ENCODE results near the gene PDX1. TPM values are rescaled to one million over a fixed set of nuclear protein-coding genes. Genes with fewer than 3 reads are reported as not detected.
A peak's percentile ranks its signal among the peaks of the same experiment; 100 is the strongest.

PDX1 gene
- total and polyA plus RNA-seq, 2 of the 13 experiments (the other 11 are each of a cell fraction or from before 2014, with no cell fraction given) = 0.07 TPM; not detected in 1

GRCh38 chr13:27915301-27916207 lies 4.2 kb upstream of the PDX1 start:
- FAIRE-seq (no peak), DNase-seq (ENCODE audit: low spot score) (no peak), ATAC-seq (no peak)
- Histone ChIP-seq H4K20me1 (ENCODE audit: insufficient read depth, low read length) (no peaks in the 10 kb centered on the region), H2AFZ (ENCODE audit: low read length) (no peak overlapping the region), H3K27me3 (ENCODE audit: control insufficient read depth in 1 of 2, insufficient read depth in 2 of 2, low read length in 2 of 2) (peaks cover 1 to 30% of the 10 kb centered on the region in 2 experiments), H3K27ac (ENCODE audit: extremely low read length, insufficient read depth, low read length) (no peak overlapping the region), H3K4me1 (ENCODE audit: insufficient read depth, low read length) (peaks cover 27% of the 10 kb centered on the region), H3K9me3 (ENCODE audit: low read length) (no peaks in the 10 kb centered on the region), H3K4me3 (replicated peaks in 1 of 3; ENCODE audit: insufficient read depth in 1 of 3, low read depth in 2 of 3, low read length in 3 of 3) (no peak overlapping the region), H3K36me3 (replicated peaks in 1 of 2; ENCODE audit: control insufficient read depth in 1 of 2, insufficient read depth in 2 of 2, low read length in 2 of 2) (no peaks in the 10 kb centered on the region), H3K4me2 (ENCODE audit: low read depth, low read length) (0 out of 2 replicates have a peak overlapping the region, but pooled peaks have one; percentile 1), H3K79me2 (ENCODE audit: insufficient read depth, low read length) (no peaks in the 10 kb centered on the region), H3K9ac (ENCODE audit: insufficient read depth, low read depth, low read length) (no peak overlapping the region)
- POLR2A ChIA-PET = no interaction called here
- intact Hi-C loops (cut with micrococcal nuclease; ENCODE audit: unreplicated experiment) (no loop called here), in situ Hi-C loops (cut with HindIII; ENCODE audit: extremely low pct_ligation_motif_present, low pct_unique_long_range_greater_than_20kb) (no loop called here)
- CTCF ChIA-PET (ENCODE audit: low intra/inter-chr PET ratio, low total read pairs) = no interaction called here
- 33% methylated on average over 10 of the region's 10 CpGs for WGBS (ENCODE audit: low lambda C conversion rate)
- TF ChIP-seq ZNF766 (CRISPR knock-in tag; IDR thresholded peaks at IDR 0.05; ENCODE audit: borderline replicate concordance) (no peak), ZIK1 (CRISPR knock-in tag; IDR thresholded peaks at IDR 0.05; ENCODE audit: borderline replicate concordance, low read depth) (no peak), ZNF546 (CRISPR knock-in tag; conservative IDR thresholded peaks at IDR 0.05) (no peak), TFDP2 (CRISPR knock-in tag; IDR thresholded peaks at IDR 0.05) (no peak), CBX1 (IDR thresholded peaks at IDR 0.05; ENCODE audit: low read depth) (no peak), RARG (CRISPR knock-in tag; IDR thresholded peaks at IDR 0.05; ENCODE audit: low read depth) (no peak), SPEN (CRISPR knock-in tag; IDR thresholded peaks at IDR 0.05; ENCODE audit: low read depth) (no peak), NRL (CRISPR knock-in tag; IDR thresholded peaks at IDR 0.05; ENCODE audit: borderline replicate concordance) (no peak), ZBTB26 (CRISPR knock-in tag; IDR thresholded peaks at IDR 0.05; ENCODE audit: borderline replicate concordance) (no peak), ZNF17 (CRISPR knock-in tag; IDR thresholded peaks at IDR 0.05) (no peak), ZNF329 (CRISPR knock-in tag; IDR thresholded peaks at IDR 0.05; ENCODE audit: low read depth) (no peak), ZBTB42 (CRISPR knock-in tag; IDR thresholded peaks at IDR 0.05) (no peak), ZNF703 (CRISPR knock-in tag; IDR thresholded peaks at IDR 0.05; ENCODE audit: borderline replicate concordance) (no peak)
- no TSS peak for BruUV-seq (replicated peaks)
